Activated CD4-positive, alpha-beta T cell treated with anti-CD3 and anti-CD28 coated beads, Interleukin-10, Interleukin-2, amounts not matched to agents 100 ng/mL and 50 ng/mL, durations not matched to agents 16 hours and 8 hours (primary cell): ENCODE data around the gene CXorf66.
"Not testable (repeated sequence)": the region's sequence is repeated elsewhere in the genome, so short reads cannot be mapped to it uniquely, and the experiment has no call there.

Experiments used
- DNase-seq: peaks from one replicate; pipeline ENCODE4 v3.0.0-alpha.2; 2020

Gene CXorf66

GRCh38 chrX:139924696-139925095, 40.6 kb downstream of the CXorf66 start:
- no peak for DNase-seq

- peak; percentile 4 for DNase-seq
Observed at GRCh38 chrX:139924069-139924695, 41.1 kb downstream of the CXorf66 start.

- not testable (repeated sequence) for DNase-seq
Observed at GRCh38 chrX:139921142-139921541, 44.2 kb downstream of the CXorf66 start.

GRCh38 chrX:139920316-139920715, 45.0 kb downstream of the CXorf66 start:
- DNase-seq, result no peak

GRCh38 chrX:139914421-139914820, 50.9 kb downstream of the CXorf66 start:
- DNase-seq, result no peak

GRCh38 chrX:139909712-139910111, 55.6 kb downstream of the CXorf66 start:
- DNase-seq, result peak; percentile 37

GRCh38 chrX:139907078-139907477, 58.2 kb downstream of the CXorf66 start:
- DNase-seq, result no peak

GRCh38 chrX:139905743-139906142, 59.6 kb downstream of the CXorf66 start:
- DNase-seq, result no peak
